GM19099 (cell line): ENCODE results near the gene KCNK5.

Source experiments
- POLR2A ChIP-seq: IDR thresholded peaks from 3 replicates; pipeline ENCODE4 v1.6.1; 2011; ENCODE audit warnings: low read depth; ENCODE audit not compliant: insufficient read length; ENCODE audit errors: extremely low read depth

Gene KCNK5

DNA sequence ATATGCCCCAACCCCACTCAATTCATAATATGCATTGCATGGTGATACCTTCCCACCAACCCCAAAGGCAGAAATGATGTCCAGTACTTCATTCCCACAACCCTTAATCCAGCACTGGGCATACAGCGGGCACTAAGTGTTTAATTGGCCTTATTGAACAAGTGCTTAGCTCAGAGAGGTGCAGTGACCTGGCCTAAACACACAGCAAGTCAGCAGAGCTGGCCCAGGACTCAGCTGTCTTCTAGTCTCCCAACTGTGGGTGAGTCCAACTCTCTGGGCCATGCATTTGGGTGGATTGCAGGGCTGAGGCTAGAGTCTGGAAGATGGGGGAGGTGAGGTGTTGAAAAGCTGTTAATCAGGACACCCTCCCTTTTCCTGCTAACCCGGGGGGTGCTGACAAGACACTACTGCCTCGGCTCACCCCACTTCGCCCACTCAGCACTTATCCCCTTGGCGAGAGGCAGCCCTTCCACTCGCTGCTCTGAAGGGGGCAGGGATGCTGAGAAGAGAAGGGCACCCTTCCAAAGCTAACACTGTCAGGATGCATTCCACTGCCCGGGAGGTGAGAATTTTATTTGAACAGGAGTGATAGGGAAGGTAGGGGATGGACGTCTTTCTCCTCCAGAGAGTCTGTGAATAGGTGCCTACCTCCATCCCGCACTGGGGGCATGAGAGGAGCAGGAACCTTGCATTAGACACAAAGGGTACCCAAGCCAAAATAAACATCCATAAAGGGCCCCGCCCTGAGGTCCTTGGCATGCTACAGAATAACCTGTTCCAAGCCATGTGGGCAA is 14.2 kb downstream of the KCNK5 start:
- no peak for TF ChIP-seq POLR2A

DNA sequence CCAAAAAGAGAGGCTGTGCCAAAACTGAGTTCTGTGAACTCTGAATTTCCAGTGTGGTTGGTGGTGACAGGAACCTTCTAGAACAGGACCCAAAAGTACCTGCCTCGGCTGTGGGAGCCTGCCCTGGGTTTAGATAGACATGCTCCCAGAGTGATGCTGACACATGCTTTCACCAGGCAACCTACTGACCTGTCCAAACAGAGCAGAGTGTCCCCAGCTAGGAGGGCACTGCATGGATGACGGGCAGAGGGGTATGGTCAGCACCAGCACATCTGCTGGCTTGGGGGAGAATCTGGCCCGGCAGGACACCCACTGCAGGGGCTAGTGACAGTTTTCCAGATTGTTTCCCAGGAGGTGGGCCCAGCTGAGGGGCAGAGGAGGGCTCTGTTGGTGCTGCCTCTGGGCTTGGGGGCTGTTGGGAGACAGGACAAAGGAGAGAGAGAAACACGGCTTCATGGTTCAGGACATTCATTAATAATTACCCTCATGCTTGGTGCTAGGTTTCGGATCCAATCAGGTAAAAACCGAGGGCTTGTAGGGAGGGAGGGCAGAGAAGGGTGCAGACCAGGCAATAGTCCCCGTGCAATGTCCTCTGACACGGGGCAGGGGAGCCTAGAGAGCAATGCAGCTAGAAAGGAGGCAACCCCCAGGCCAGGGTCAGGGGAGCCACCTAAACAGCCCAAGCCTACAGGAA is 15.0 kb downstream of the KCNK5 start:
- no peak for TF ChIP-seq POLR2A

DNA sequence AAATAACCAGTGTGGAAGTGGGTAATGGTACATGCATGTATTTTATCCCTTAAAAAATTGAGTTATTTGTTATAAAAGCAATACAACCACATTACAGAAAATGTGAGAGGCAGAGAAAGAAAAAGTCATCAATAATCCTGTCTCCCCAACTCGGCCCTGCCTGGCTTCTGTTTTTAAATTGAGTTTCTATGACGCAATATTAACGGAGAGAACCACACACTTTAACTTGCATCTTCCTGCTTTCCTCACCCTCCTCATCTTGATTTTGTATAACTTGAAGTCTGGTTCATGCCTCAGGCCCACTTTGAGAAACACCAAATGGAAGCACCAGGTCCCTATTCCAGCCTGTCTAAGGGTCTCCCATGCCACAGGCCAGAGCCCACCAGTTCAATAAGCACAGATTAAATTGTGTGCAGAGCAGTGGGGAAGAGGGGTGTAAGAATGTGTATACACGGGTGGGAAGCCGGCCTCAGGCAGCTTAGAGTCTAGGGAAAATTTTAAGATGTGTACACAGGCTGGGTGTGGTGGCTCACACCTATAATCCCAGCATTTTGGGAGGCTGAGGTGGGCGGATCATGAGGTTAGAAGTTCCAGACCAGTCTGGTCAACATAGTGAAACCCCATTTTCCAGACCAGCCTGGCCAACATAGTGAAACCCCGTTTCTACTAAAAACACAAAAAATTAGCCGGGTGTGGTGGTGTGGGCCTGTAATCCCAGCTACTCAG is 15.9 kb downstream of the KCNK5 start:
- no peak for TF ChIP-seq POLR2A

DNA sequence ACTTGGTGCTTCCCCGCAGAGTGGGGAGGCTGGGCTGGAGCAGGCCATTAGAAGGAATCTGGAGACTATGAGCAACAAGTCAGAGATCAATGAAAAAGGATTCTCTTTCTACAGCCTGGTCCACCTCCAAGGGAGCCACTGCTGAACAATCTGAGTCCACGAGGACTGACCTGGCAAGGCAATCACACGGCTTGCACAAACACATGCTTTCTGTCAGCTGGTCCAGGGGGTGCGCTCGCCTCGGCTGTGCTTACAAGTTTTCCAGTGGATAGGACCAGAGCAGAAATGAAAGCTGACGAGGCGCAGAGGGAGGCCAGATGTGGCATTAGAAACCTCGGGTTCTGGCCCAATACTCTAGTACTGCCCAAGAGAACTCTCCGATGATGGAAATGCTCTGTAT is 18.1 kb downstream of the KCNK5 start:
- TF ChIP-seq POLR2A: no peak

DNA sequence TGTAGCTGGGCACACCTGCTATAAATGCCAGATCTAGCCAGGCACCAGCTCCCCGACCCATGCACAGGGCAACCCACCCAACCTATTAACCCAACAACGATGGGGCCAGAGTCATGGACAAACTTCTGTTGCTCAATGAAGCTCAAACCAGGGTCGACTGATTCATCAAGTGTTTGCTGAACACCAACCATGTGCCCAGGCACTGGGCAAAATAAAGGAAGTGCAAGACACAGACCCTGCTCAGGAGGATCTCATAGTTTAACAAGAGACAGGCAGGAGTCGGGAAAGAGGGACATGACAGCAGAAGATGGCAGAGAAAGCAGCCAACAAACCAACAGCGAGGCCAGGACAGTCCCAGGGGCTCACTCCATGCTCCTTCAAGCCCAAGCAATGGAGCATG is 18.8 kb downstream of the KCNK5 start:
- no peak for TF ChIP-seq POLR2A

DNA sequence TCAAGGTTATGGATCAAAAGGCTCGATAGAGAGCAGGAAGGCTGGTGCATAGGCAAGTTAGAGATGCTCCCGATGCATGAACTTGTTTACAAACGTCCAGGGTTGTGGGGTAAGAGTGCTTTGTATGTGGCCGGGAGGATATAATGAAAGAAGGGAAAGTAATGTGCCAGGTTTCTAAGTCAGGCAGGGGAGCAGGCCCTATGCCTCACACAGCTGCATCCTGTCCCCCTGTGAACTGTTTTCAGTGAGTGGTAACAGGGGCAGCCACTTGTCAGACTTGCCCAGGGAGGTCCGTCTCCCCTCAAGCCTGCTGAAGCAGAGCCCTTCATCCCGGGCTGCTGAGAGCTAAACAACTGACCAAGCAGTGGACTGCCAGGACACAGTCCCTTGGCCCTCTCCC is 19.4 kb downstream of the KCNK5 start:
- TF ChIP-seq POLR2A: no peak

DNA sequence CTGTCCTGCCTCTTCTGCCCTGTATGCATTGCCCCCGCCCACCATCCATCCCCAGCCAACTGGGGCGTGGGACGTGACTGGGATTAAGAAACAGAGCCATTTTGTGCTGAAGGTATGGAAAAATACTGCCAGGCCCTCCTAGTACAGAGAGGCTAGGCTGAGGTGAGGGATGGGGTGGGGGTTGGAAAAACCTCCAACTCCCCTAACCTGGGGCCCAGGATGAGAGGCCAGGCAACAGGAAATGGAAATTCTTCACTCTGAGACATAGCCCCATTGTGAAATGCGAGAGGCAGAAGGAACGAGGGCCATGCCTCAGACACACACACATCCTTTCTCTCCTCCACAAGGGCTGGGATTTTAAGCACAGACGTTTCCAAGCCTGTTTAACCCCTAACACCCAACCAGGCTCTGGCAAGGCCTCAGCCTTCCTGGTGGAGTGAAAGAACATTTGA is 19.9 kb downstream of the KCNK5 start:
- TF ChIP-seq POLR2A: no peak

DNA sequence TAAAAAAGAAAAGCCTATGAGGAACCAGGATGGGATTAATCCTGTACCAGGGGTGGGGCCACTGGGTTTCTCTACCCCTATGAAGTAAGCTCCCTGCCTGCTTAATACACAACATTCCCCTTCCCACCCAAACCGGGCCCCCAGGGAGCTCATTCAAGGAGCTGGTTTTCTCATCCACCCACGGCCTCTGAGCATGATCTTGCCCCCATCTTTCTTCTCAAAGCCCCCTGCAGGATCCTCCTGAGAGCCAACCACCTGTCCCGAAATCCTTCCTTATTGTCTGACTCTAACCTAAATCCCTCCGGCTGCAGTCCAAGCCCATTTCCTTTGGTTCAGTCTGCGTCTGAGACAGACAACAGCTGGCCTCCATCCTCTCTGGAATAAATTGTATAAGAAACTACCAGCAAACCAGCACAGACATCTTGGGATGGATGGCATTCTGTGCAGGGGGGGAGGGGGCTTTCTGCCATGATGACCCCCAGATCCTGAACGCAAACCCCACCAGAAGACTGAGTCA is 21.0 kb downstream of the KCNK5 start:
- no peak for TF ChIP-seq POLR2A

DNA sequence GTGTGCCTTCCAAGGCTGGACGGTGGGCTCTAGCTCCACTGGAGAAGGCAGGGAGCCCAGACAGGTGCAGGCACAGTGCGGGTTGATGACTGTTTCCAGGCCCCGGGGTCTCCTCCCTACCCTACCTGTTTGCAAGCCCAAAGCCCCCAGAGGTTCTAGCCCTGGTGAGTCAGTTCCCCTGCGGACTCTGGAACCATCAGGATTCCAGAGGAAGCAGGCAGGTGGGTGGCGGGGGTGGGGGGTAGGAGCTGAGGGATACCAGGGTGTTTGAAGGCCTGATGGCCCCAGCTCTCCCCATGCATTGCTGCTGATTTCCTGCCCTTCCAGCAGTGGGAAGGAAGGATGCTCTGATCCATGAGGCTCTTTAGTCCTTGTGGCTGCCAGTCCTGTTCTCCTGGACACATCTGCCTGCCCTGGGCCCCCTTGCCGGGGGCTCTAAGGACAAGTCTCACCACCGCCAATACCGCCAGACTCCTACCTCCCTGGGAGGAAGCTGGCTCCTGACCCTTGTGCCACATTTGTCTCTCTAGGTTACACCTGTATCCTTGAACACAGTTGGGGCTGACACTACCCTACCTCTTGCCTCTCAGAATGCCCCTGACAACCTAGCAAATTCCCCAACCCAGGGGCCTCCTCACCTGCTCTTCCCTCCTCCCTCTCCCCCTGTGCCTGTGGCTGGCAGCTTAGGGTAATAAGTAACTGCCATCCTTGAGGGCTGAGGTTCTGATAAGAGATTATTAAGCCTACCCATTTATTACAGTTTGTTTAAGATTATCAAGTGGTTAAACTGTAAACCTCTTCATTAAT is 21.7 kb downstream of the KCNK5 start:
- no peak for TF ChIP-seq POLR2A

DNA sequence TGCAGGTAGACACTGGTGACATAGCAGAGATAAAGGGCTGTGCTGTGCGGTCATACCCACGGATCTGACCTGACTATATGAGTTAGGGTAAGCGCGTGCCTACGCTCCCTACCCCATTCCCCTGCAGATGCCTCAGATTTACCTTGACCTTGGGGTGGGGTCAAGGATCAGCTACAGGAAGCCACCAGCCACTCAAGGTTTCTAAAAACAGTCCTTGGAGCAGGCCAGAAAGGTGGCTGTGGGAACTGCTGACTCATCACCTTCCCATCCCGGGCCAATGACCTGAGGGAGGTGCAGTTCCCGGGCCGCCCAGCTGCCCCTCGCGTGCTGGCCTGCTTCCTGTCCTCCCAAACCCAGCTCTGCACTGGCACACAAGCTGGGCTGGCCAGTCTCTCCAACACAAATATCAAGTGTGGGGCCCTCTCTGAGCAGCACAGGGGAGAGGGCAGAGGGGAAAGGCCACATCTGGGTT is 23.0 kb downstream of the KCNK5 start:
- TF ChIP-seq POLR2A: no peak

DNA sequence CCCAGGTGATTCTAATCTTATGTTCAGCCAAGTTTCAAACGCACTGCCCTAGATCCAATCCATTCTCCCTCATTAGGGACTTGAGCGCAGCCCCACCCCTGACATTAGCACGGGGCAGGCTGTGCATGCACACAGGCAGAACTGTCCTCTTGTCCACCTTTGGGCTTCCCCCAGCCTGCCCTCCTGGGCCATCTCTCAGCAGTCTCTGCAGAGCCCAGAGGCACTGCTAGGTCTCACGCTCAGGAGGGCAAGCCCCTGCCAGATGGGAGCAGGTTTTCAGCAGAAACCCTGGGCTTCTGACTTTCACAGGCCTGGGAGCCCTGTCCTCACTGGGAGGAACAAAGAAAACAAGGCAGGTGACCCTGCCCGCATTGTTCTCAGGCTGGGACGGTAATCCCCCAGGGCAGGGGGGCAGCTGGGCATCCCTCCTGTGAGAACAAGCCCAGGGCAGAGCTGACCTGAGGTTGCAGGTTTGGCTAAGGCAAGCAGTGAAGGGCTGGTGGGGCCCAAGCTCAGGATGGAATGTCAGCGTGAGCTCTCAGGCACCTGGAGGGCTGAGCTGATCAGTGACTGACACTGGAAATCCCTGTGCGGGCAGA is 24.5 kb downstream of the KCNK5 start:
- TF ChIP-seq POLR2A: no peak

DNA sequence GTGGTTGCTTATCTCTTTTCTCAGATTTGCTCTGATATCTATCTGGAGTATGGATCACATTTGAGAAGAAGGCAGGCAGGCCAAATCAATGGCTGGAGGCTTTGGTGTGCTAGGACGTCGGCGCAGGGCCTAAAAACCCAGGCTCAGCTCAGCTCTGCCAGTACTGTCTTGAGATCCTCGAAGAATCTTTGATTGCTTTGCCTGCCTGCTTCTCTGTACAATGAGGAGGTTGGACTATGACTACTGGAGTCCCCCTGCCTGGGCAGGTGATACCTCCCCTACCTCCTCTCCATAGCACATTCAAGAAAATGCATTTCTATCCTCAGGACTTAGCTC is 25.1 kb downstream of the KCNK5 start:
- TF ChIP-seq POLR2A: no peak

DNA sequence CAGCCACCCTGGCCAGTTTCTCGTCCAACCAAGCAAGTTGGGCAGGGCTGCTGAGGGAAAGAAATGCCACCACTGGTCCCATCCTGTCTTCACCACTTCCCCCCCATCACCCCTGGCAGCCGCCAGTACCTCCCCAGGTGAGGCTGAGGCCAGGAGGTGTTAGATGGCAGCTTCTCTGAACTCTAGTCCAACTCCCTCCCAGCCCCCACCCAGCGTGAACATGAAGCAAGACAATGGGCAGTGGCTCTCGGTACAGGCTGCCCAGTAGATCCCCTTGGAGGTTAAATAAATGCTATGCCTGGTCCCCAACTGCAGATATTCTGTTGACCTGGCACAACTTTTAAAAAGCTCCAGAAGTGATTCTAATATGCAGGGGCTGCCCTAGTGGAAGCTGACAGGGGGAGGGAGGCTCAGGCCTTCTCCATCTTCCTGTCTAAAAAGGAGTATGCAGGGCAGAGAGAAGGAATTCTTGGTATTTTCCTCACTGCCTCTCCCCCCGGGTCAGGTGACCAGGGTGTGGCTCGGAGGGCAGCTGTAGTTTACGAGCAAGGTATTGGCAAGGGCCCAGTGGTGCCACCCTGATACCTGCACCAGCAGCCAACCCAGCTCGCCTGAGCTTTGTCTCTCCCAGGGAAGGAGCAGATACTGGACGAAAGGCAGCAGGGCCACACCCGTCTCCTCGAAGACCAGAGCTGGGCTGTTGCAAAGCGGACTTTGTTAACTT is 25.7 kb downstream of the KCNK5 start:
- no peak for TF ChIP-seq POLR2A

DNA sequence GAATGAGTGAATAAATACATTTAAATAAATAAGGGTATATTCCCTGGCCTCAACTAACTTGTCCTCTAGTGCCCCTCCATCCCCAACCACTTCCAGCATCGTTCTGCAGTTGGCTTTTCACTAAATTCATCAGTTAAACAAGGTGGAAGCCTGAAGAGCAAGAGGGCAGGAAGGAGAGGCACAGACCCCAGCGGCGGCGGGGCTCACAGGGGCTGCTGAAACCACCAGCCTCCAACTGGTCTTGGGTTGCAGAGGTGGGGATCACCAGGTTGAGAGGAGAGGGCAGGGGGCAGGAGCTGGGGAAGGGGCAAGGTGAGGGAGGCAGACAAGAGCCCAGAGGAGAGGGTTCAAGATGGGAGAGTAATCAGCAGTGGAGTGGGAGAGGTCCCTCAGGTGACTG is 27.1 kb downstream of the KCNK5 start:
- no peak for TF ChIP-seq POLR2A
